GM18499 (cell line): ENCODE data around the gene SYS1.
A peak's percentile ranks its signal among the peaks of the same experiment; 100 is the strongest.

Source experiments
- ATAC-seq: cut with Tn5 transposase; IDR thresholded peaks from one replicate; pipeline ENCODE4 v1.9.1; 2021; ENCODE audit warnings: moderate number of reproducible peaks; ENCODE audit not compliant: insufficient read depth, unreplicated experiment

Gene SYS1

DNA sequence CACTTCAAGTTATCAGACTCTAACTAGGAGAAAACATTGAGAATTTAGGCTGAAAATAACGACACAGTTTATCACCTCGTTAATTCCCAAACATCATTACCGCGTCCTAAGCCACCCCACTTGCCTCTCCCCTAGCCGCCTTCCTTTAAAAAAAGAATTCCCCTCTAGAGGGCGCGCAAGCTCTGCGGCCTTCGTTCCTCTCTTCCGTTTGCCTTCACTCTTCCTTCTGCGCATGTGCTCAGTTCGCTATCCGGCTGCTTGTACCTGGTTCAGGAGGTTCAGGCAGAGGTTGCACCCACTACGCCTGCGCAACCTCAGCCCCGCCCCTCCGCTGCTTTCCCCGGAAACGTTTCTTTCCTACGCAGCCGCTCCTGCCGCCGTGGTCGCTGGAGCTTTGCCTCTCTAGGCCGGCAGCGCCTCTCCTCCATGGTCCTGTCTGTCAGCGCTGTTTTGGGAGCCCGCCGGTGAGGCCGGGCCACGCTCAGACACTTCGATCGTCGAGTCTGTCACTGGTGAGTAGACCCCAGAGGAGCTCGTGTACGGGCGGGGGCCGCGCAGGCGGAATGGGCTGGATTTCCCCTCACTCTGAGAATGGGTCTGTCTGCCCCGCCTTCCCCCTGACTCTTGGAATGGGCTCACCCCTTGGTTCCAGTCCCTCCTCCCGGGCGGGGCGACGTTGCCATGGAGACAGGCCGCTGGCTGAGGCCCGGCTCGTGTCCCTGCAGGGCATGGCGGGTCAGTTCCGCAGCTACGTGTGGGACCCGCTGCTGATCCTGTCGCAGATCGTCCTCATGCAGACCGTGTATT is at the start of gene SYS1:
TSS of gene SYS1 (plus strand) at position 353 of the 807 bp plus-strand sequence. CDS start at position 729, 376 bp downstream.
- ATAC-seq, result peak; percentile 84

GRCh38 chr20:45313943-45314342 is 49.0 kb upstream of the SYS1 start:
- no peak for ATAC-seq

- ATAC-seq, result no peak
These were observed 47.3 kb upstream of the SYS1 start for GRCh38 chr20:45315672-45316071.

DNA sequence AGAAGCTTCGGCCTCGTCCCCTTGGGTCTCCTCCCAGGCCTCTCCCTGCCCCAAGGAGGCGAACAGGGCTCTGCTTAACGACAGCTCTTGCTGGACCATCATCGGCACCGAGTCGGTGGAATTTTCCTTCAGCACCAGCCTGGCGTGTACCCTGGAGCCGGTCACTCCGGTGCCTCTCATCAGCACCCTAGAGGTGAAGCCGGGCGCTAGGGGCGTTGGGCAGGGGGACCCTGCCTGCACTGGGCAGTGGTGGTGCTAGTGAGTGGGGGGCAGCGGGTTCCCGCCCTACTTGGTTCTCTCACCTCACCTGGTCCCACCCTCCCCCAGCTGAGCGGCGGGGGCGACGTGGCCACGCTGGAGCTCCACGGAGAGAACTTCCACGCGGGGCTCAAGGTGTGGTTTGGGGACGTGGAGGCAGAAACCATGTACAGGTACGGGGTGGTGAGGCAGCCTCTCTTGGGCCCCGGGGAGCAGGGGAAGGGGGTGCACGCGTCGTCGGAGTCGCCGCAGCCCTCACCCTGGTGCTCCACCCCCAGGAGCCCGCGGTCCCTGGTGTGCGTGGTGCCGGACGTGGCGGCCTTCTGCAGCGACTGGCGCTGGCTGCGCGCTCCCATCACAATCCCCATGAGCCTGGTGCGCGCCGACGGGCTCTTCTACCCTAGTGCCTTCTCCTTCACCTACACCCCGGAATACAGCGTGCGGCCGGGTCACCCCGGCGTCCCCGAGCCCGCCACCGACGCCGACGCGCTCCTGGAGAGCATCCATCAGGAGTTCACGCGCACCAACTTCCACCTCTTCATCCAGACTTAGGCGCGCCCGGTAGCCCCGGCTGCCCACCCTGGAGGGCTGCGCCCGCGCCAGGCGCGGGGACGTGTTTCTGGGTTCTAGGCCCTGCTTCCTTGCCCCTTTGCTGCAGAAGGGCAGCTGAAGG is 46.5 kb upstream of the SYS1 start:
- no peak for ATAC-seq

GRCh38 chr20:45317826-45318225 is 45.1 kb upstream of the SYS1 start:
- ATAC-seq, result no peak

DNA sequence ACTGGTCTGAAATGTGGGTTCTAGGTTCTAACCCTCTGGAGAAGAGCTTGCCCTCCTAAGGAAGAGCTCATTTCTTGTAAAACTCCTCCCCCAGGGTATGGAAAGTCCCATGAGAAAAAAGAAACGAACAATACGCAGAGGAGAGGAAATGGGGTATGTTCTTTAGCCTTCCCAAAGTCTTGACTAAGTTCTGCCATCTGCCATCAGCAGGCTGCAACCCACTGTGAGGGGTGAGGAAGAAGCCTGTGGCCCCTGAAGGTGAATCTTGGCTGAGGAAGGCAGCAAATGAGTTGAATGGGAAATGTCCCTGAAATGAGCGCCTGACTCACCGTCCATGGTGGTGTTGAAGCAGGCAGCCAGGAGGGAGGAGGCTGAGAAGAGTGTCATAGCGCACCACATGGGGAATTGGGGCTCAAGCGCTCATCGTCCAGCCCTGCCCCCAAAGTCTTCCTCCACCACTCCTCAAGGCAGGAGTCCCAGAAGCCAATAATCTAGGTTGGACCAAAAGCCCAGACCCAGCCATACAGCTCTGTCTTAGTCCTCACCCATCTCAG is 44.5 kb upstream of the SYS1 start:
- no peak for ATAC-seq

- no peak for ATAC-seq
These were observed 44.0 kb upstream of the SYS1 start for GRCh38 chr20:45318948-45319347.

DNA sequence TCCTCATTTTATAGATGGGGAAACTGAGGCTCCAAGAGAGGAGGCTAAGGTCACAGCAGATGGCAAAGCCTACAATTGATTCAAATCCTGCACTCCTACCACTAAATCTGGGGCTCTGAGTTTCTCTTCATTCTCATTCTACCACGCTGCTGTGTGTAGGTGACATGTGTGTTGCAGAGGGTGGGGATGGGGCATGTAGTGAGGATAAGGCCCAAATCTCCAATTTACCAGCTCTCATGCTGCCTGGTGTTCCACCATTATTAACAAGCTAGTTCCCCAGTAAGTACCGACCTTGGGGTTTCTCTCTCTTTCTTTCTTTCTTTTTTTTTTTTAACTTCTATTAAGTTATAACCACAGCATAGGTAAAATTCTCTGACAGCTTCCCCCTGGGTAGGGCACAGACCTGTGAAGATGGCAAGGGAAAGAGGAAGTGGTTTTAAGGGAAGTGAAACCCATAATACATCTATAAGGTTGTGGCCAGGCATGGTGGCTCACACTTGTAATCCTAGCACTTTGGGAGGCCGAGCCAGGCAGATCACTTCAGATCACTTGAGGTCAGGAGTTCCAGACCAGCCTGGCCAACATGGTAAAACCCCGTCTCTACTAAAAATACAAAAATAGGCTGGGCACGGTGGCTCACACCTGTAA is 41.9 kb upstream of the SYS1 start:
- no peak for ATAC-seq

DNA sequence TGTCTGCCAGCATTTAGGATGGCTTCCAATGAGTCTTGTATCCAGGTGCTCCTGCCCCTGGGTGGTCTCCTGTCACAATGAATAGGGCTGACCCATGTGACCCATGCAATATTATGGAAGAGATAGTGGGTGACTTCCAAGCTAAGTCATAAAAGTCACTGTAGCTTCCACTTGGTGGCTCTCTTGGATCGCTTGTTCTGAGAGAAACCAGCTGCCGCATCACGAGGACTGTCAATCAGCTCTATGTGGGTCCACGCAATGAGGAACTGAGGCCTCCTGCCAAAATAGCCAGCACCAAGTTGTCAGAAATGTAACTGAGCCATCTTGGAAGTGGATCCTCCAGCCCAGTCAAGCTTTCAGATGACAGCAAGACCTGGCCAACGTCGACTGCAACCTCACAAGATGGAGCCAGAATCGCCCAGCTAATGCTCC is 40.0 kb upstream of the SYS1 start:
- no peak for ATAC-seq

GRCh38 chr20:45323731-45324130 is 39.2 kb upstream of the SYS1 start:
- no peak for ATAC-seq

DNA sequence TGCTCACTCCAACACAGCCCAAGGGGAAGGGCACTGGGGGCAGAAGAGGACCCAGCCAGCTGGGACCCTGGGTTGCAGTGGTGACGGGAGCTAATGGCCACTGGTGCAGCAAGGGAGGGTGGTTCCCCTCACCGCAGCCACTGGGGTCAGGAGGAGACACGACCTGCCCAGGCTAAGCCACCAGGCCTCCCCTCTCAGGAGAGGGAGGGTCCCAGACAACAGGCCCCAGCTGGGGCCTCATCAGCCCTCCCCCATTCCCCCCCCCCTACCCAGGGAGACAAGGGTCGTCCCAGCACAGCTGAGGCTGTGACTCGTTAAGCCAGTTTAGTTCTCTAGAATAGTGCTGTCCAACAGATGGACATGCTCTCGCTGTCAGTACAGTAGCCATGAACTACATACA is 37.6 kb upstream of the SYS1 start:
- no peak for ATAC-seq

DNA sequence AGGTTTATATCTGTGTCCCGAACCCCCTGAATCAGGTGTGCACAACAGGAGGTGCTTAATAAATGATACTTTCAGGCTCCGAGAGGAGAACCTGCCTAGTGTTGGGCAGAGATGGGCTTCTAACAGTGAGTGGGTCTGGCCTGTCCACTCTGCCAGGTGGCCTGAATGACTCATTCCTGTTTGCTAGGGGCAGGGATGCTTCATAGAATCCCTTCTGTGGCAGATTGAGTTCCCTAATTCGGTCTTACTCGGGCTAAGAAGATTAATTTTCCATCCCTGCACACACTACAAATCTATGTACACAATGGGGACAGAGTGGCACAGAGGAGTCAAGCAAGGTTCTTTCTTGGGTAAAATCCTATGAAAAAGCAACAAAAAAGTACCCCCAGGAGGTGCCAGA is 34.5 kb upstream of the SYS1 start:
- ATAC-seq, result no peak

- ATAC-seq, result no peak
These were observed 33.2 kb upstream of the SYS1 start for GRCh38 chr20:45329497-45330319.

DNA sequence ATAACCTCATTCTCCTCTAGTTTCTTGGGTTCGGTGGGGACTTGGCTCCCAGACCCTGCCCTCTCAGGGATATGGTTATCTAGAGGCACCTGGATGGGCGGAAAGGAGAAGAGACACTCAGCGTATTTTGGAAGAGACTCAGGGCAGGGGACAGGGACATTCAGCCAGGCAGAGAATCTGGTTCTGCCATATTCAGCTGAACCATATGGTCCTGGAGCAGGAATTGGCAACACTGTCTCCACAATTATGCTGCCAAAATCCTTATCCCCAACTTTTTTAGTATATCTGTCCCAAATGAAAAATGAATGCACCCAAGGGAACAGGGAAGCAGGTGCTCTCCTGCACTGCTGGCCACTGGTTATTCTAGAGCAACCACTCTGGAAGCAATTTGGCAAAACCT is 32.5 kb upstream of the SYS1 start:
- ATAC-seq, result no peak

- no peak for ATAC-seq
These were observed 26.2 kb upstream of the SYS1 start for GRCh38 chr20:45336530-45337366.

GRCh38 chr20:45337367-45338120 is 25.4 kb upstream of the SYS1 start:
- no peak for ATAC-seq

DNA sequence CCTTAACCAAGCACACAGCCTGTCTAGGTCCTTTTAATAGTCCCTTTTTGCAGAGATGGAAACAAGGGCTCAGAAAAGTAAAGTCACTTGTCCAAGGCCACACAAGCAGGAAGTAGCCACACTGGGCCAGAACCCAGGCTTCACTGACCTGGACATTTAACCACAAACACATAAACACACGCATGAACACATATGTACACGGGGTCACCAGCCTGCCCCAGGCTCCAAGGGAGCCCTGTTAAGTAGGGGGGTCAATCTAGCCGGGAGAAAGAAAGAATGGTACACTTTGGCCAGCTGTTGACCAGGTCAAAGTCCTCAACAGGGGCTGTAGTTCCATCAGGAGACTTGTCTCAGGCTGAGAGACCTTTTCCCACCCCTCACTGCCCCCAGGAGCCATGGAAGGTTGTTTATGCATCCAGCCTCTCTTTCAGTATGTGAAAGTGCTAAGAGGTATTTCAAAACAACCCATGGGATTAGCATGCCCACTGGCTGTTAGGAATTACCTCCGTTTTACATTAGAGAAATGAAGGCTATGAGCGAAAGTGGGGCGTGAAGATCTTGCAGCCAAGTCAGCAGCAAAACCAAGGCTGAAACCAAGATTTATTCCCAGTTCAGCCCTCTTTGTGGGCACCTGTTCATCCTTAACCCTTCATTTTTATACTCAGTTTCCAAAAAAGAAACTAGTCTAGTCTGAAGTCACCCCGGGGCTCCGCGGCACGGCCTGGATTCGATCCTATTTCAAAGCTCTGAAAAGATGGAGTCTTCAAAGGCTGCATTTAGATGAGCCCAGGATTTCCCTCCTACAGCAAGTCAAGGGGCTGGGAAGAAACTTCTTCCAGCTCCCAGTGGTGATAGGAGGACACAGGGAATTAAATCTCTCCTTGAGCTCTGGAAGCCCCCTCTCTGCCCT is 24.6 kb upstream of the SYS1 start:
- ATAC-seq, result no peak
